Colonic mucosa (tissue), 4 donors: ENCODE results near the gene ELOB. TPM values are rescaled to one million over a fixed set of nuclear protein-coding genes. Genes with fewer than 3 reads are reported as not detected.

Experiments used
- DNase-seq: peaks from one replicate; pipeline ENCODE4 v3.0.0-alpha.2; 2020
- H3K27ac ChIP-seq: fragments of 200-600 bp; one replicate; pipeline ENCODE4 v1.8.0; 2021
- H3K27me3 ChIP-seq: fragments of 200-600 bp; one replicate; pipeline ENCODE4 v1.8.0; 2021
- H3K36me3 ChIP-seq: fragments of 200-600 bp; one replicate; pipeline ENCODE4 v1.8.0; 2021
- H3K4me1 ChIP-seq: fragments of 200-600 bp; one replicate; pipeline ENCODE4 v1.8.0; 2021; ENCODE audit warnings: mild to moderate bottlenecking
- H3K4me3 ChIP-seq: fragments of 200-600 bp; one replicate; pipeline ENCODE4 v1.8.0; 2021
- H3K9ac ChIP-seq, 2 donors: one replicate each; pipeline ENCODE4 v1.7.0; 2013; ENCODE audit warnings: control low read depth in 2 of 2, low read depth in 2 of 2, low read length in 2 of 2
- H3K9me3 ChIP-seq: fragments of 200-600 bp; one replicate; pipeline ENCODE4 v1.8.0; 2021
- intact Hi-C: fragments of 100-400 bp; cut with DNase I; formaldehyde crosslinking; loops from one replicate; pipeline ENCODE4 v1.14.1; 2022
- total RNA-seq, 2 donors: library from RNA; stranded (reverse); fragmentation: NEBNext Ultra II Directional in 1 of 2; extraction: Animal tissue kit (Norgen Biotek cat#: 25700) in 1 of 2; gene quantifications; one replicate each; pipeline ENCODE4 v1.2.1, GENCODE V29; 2021
- TF ChIP-seq, protein P1 (sequence below): fragments of 200-600 bp; IDR thresholded peaks from one replicate; pipeline ENCODE4 v1.8.0; 2022; ENCODE audit warnings: antibody characterized with exemption, mild to moderate bottlenecking
- donor health status: healthy.
- donor health status: DM: no; HTN: no; CAD: no.
- donor health status: DM: no; HTN: no; CAD: no.

ELOB gene
- total RNA-seq, 2 donors from 2014 or later: 230 to 333 TPM

DNA sequence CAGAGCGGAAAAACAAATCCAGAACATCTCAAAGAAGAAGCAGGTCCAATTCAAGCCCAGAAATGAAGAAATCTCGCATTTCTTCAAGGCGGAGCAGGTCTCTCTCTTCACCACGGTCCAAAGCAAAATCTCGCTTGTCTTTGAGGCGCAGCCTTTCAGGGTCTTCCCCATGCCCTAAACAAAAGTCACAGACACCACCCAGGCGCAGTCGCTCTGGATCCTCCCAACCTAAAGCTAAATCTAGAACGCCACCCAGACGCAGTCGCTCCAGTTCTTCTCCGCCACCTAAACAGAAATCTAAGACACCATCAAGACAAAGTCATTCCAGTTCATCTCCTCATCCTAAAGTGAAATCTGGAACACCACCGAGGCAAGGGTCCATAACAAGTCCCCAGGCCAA, 14.4 kb downstream of the ELOB start:
- H3K9me3 ChIP-seq: no peaks in the 10 kb centered on the region
- H3K9ac ChIP-seq: no peak overlapping the region
- peaks cover 11% of the 10 kb centered on the region for H3K4me1 ChIP-seq
- no peak overlapping the region for H3K4me3 ChIP-seq
- TF ChIP-seq, protein P1, sequence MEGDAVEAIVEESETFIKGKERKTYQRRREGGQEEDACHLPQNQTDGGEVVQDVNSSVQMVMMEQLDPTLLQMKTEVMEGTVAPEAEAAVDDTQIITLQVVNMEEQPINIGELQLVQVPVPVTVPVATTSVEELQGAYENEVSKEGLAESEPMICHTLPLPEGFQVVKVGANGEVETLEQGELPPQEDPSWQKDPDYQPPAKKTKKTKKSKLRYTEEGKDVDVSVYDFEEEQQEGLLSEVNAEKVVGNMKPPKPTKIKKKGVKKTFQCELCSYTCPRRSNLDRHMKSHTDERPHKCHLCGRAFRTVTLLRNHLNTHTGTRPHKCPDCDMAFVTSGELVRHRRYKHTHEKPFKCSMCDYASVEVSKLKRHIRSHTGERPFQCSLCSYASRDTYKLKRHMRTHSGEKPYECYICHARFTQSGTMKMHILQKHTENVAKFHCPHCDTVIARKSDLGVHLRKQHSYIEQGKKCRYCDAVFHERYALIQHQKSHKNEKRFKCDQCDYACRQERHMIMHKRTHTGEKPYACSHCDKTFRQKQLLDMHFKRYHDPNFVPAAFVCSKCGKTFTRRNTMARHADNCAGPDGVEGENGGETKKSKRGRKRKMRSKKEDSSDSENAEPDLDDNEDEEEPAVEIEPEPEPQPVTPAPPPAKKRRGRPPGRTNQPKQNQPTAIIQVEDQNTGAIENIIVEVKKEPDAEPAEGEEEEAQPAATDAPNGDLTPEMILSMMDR: no peak
- peaks cover 69% of the 10 kb centered on the region for H3K36me3 ChIP-seq
- H3K27ac ChIP-seq: no peak overlapping the region
- DNase-seq: no peak
- no peaks in the 10 kb centered on the region for H3K27me3 ChIP-seq
- intact Hi-C loops: no loop called here

DNA sequence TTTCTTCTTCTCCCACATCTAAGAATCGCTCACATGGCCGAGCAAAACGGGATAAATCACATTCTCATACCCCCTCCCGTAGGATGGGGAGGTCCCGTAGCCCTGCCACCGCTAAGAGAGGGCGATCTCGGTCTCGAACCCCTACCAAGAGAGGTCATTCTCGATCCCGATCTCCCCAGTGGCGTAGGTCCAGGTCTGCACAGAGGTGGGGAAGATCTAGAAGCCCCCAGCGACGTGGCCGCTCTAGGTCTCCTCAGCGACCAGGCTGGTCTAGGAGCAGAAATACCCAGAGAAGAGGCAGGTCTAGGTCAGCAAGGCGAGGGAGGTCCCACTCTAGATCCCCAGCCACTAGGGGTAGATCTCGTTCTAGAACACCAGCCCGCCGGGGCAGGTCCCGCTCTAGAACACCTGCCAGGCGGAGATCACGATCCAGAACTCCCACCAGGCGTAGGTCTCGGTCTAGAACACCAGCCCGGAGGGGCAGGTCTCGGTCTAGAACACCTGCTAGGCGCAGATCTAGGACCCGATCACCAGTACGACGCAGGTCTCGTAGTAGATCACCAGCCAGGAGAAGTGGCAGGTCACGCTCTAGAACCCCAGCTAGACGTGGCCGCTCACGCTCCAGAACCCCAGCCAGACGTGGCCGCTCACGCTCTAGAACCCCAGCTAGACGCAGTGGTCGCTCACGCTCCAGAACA, 15.0 kb downstream of the ELOB start:
- Histone ChIP-seq H3K9me3 (no peaks in the 10 kb centered on the region), H3K9ac (no peak overlapping the region), H3K4me3 (no peak overlapping the region), H3K27ac (no peak overlapping the region), H3K27me3 (no peaks in the 10 kb centered on the region), H3K4me1 (peaks cover 11% of the 10 kb centered on the region), H3K36me3 (peaks cover 64% of the 10 kb centered on the region)
- TF ChIP-seq, protein P1: no peak
- no peak for DNase-seq
- intact Hi-C loops: no loop called here

DNA sequence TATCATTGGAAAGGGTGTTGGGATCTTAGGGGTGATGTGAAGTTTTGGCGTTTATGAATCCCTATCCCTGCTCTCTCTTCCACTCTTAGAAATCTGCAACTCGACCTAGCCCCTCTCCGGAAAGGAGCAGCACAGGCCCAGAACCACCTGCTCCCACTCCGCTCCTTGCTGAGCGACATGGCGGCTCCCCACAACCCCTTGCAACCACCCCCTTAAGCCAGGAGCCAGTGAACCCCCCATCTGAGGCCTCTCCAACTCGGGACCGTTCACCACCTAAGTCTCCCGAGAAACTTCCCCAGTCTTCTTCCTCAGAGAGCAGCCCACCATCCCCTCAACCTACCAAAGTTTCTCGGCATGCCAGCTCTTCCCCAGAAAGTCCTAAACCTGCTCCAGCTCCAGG, 15.6 kb downstream of the ELOB start:
- H3K27ac ChIP-seq: no peak overlapping the region

DNA sequence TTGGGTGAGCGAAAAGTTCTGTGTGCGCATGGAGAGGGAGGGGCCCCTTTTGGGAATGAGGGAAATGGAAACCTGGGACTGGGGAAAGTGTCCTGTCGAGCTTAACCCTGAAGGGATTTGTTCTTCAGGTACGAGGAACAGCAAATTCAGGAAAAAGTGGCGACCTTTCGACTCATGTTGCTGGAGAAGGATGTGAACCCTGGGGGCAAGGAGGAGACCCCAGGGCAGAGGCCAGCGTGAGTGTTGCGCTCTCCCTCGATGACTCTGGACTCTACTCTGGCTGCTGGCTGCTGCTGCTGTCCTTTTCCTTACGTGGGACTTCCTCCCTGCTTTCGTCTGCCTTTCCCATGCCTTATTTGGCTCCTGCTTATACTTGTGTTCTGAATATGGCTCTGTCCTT, 19.7 kb downstream of the ELOB start:
- Histone ChIP-seq H3K9ac (no peak overlapping the region), H3K4me1 (peaks cover 17% of the 10 kb centered on the region), H3K9me3 (no peaks in the 10 kb centered on the region), H3K27me3 (no peaks in the 10 kb centered on the region), H3K36me3 (peaks cover 41% of the 10 kb centered on the region), H3K4me3 (no peak overlapping the region), H3K27ac (no peak overlapping the region)
- TF ChIP-seq, protein P1: no peak
- intact Hi-C loops: no loop called here
- DNase-seq: no peak

More for the DNA sequence above, 15.6 kb downstream of the ELOB start:
- Histone ChIP-seq H3K36me3 (peaks cover 58% of the 10 kb centered on the region), H3K27me3 (no peaks in the 10 kb centered on the region), H3K4me3 (no peak overlapping the region), H3K9me3 (no peaks in the 10 kb centered on the region), H3K9ac (no peak overlapping the region), H3K4me1 (peaks cover 11% of the 10 kb centered on the region)
- TF ChIP-seq, protein P1: no peak
- intact Hi-C loops: no loop called here
- no peak for DNase-seq

DNA sequence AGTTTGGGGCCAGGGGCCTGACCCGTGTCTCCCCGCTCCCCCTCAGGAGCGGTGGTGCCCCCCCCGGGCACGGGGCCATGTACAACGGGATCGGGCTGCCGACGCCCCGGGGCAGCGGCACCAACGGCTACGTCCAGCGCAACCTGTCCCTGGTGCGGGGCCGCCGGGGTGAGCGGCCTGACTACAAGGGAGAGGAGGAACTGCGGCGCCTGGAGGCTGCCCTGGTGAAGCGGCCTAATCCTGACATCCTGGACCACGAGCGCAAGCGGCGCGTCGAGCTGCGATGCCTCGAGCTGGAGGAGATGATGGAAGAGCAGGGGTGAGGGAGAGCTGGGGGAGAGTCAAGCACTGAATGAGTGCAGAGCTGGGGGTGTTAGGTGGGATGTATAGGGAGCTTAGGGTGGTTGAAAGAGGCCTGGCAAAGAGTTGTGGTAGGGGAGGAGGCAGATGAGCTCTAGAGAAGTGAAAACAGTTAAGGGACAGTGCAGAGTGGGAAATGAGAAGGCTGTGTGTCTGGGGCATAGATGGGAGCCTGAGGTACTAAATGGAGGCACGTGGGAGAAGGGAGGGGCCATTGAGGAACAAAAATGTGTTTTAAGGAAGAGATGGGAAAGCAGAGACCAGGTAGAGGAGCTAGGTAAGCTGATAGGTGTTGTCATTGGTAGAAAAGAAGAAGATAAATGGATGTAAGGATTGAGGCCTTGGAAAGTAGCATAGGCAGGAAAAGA, 20.6 kb downstream of the ELOB start:
- TF ChIP-seq, protein P1: no peak
- DNase-seq: no peak
- H3K27me3 ChIP-seq: no peaks in the 10 kb centered on the region
- H3K9ac ChIP-seq: no peak overlapping the region
- H3K27ac ChIP-seq: no peak overlapping the region
- H3K4me3 ChIP-seq: no peak overlapping the region
- H3K9me3 ChIP-seq: no peaks in the 10 kb centered on the region
- intact Hi-C loops: no loop called here
- H3K4me1 ChIP-seq: peaks cover 22% of the 10 kb centered on the region
- H3K36me3 ChIP-seq: peaks cover 32% of the 10 kb centered on the region
